NCI-H1436 (cell line): ENCODE results near the gene BATF3.

Source experiments
- DNase-seq: peaks from one replicate; lab custom pipeline; 2025; lab: John Stamatoyannopoulos, UW

The BATF3 gene

GRCh38 chr1:212703991-212704564 lies 4.4 kb upstream of the BATF3 start:
- no peak for DNase-seq

GRCh38 chr1:212702672-212703071 lies 3.0 kb upstream of the BATF3 start:
- DNase-seq: no peak

- no peak for DNase-seq
Measured at GRCh38 chr1:212701910-212702309, 2.3 kb upstream of the BATF3 start.

GRCh38 chr1:212700892-212701819 lies 1.5 kb upstream of the BATF3 start:
- no peak for DNase-seq

GRCh38 chr1:212700223-212700891 lies 717 bp upstream of the BATF3 start:
- peak; percentile 54 for DNase-seq

- DNase-seq: peak; percentile 56
Measured at GRCh38 chr1:212699104-212699624, 476 bp downstream of the BATF3 start.

GRCh38 chr1:212698467-212699103 lies 1.1 kb downstream of the BATF3 start:
- no peak for DNase-seq

- no peak for DNase-seq
Measured at GRCh38 chr1:212696721-212697331, 2.8 kb downstream of the BATF3 start.

GRCh38 chr1:212692774-212693644 lies 6.6 kb downstream of the BATF3 start:
- no peak for DNase-seq

- DNase-seq: no peak
Measured at GRCh38 chr1:212691561-212692071, 8.0 kb downstream of the BATF3 start.

GRCh38 chr1:212690816-212691403 lies 8.7 kb downstream of the BATF3 start:
- DNase-seq: no peak

GRCh38 chr1:212689758-212690529 lies 9.7 kb downstream of the BATF3 start:
- no peak for DNase-seq

GRCh38 chr1:212689196-212689725 lies 10.4 kb downstream of the BATF3 start:
- DNase-seq: no peak

GRCh38 chr1:212688341-212689047 lies 11.1 kb downstream of the BATF3 start:
- no peak for DNase-seq

GRCh38 chr1:212687811-212688210 lies 11.8 kb downstream of the BATF3 start:
- DNase-seq: no peak

- DNase-seq: no peak
Measured at GRCh38 chr1:212686591-212686990, 13.0 kb downstream of the BATF3 start.

- no peak for DNase-seq
Measured at GRCh38 chr1:212686069-212686468, 13.6 kb downstream of the BATF3 start.

GRCh38 chr1:212685429-212685828 lies 14.2 kb downstream of the BATF3 start:
- DNase-seq: no peak
